Activated effector memory CD4-positive, alpha-beta T cell treated with Interleukin-2 at 50 U/mL for 16 hours (primary cell): Measurements from ENCODE around the gene SREBF2.

Source experiments
- DNase-seq: peaks from one replicate; pipeline ENCODE4 v3.0.0-alpha.2; 2020

SREBF2 gene

DNA sequence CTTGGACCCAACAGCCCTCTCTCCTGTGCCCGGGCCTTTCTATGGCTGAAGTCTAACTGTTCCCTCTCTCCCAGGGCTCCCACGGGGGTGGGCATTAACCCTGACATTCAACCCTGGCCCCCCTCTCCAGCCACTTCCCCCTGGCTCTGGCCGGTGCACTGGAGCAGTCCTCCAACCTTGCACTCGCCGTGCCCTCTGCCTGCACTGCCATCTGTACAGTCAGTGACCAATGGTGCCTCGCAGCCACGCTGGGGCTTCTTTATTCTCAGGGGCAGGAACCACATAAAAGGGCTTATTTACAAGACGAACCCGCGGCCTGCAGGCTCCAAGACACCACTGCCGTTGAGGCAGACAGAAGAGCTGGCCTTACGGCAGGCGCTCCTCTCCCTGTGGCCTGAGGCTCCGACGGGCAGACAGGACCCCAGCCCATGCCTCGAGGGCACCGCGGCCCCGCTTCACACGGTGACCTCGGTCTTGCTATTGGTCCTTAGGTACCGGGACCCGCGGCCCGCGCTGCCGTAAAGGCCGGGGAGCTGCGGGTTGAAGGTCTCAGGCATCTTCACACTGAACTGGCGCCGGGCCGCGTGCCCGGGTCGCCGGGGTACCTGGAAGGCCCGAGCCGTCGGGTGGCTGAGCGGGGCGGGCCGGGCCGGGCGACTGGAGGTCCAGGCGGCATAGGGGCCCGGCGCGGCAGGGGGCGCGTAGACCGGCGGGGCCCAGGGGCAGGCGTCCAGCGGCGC is 76.6 kb downstream of the SREBF2 start:
- no peak for DNase-seq

GRCh38 chr22:41910050-41911000 is 77.4 kb downstream of the SREBF2 start:
- peak; percentile 19 for DNase-seq

GRCh38 chr22:41911001-41911611 is 78.2 kb downstream of the SREBF2 start:
- DNase-seq: no peak

- no peak for DNase-seq
Measured at GRCh38 chr22:41912338-41913039, 79.6 kb downstream of the SREBF2 start.

- DNase-seq: no peak
Measured at GRCh38 chr22:41913040-41913719, 80.3 kb downstream of the SREBF2 start.

- DNase-seq: no peak
Measured at GRCh38 chr22:41913842-41914534, 81.1 kb downstream of the SREBF2 start.

DNA sequence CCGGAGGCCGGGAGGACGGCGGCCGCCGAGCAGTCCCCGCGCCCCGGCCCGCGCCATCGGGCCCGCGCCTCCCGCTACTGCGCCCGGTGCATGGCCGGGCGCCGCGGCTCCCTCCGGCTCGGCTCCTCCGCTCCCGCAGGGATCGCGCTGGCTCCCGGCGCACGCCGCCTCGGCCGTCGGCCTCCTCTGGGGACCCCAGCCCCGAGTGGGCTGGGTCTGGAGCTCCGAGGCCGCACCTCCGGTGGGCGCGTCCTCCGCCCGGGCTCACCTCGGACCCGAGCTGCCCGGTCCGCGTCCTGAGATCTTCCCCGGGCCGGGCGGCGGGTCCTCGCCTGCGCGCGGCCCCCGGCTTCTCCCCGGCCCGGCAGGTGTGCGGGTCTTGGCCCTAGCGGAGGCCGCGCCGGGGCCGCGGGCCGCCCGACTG is 81.7 kb downstream of the SREBF2 start:
- DNase-seq: no peak

DNA sequence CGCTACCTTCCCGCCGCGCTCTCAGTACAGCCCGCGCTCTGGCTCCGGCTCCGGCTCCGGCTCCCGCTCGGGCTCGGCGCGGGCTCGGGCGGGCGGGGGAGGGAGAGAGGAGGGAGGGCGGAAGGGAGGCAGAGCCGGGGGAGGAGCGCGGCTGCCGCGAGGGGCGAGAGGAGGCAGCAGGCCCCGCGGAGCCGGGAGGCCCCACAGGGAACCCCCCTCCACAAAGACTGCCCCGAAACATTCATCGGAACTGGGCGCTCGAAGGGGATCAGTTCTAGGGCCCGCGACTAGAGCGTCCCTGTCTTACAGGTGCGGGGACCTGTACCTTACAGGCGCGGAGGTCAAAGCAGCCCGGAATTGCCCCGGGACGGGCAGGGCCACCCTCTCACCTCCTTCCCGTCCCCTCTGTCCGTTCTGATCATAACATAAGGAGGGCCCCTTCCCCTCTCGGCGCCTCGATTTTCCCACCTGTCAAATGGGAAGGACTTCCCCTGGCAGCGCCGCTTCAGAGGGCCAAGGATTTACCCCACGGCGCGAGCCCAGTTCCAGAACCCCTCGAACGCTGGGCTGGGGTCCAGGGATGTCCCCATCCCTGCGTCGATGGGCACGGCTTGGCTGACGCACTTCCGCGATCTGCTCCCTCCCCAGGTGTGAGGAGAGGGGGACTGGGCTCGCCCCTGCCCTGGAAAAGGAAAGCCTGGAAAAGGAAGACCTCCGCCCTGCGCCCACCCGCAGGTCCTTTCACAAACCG is 82.3 kb downstream of the SREBF2 start, which contains the start of gene SHISA8:
Gene SHISA8 (minus strand): TSS at position 40 of the 751 bp plus-strand sequence. CDS start 407 bp downstream, outside the sequence.
- peak; percentile 43 for DNase-seq

GRCh38 chr22:41915786-41916493 is 83.0 kb downstream of the SREBF2 start:
- no peak for DNase-seq

DNA sequence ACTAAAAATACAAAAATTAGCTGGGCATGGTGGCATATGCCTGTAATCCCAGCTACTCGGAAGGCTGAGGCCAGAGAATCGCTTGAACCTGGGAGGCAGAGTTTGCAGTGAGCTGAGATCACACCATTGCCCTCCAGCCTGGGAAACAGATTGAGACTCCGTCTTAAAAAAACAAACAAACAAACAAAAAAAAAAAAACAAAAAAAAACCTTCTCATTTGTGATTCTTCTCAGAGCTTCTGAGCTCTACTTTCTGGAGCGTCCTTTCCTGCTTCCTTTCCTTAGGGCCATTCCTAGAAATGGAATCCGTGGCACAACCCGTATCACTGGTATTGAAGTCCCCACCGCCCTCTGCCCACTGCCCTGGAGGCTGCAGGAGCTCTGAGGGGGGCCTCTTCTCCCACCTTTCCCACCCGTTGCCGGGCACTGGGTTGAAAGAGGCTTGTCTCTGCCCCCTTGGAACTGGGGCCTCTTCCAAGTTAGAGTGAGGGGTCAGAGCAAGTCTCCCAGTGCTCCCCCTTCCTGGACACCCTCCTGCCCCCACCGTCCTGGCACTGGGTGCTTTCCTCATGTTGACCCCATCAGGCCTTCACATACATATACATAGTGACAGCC is 83.9 kb downstream of the SREBF2 start:
- DNase-seq: no peak

DNA sequence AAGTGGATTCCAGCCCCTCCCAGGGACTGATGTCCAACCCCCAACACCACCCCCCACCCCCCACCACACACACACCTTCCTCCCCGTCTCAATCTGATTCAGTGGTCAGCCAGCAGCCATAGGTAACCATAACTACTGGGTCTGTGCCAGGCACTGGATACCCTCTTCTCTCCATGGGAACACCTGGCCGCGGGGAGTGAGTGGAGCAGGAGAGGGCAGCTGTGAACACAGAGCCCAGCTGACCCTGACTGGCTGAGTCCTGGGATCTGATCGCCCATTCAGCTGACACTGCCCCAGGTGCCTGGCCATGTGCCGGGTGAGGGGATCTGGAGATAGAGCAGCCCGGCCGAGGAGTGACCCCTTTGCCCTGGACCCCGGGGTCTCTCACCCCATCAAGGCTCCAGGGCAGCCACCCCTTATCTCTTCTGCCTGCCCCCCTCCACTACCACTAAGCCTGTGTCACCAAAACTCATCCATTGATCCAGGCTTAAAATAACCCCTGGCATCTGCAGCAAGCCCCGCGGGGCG is 84.5 kb downstream of the SREBF2 start:
- DNase-seq: no peak

DNA sequence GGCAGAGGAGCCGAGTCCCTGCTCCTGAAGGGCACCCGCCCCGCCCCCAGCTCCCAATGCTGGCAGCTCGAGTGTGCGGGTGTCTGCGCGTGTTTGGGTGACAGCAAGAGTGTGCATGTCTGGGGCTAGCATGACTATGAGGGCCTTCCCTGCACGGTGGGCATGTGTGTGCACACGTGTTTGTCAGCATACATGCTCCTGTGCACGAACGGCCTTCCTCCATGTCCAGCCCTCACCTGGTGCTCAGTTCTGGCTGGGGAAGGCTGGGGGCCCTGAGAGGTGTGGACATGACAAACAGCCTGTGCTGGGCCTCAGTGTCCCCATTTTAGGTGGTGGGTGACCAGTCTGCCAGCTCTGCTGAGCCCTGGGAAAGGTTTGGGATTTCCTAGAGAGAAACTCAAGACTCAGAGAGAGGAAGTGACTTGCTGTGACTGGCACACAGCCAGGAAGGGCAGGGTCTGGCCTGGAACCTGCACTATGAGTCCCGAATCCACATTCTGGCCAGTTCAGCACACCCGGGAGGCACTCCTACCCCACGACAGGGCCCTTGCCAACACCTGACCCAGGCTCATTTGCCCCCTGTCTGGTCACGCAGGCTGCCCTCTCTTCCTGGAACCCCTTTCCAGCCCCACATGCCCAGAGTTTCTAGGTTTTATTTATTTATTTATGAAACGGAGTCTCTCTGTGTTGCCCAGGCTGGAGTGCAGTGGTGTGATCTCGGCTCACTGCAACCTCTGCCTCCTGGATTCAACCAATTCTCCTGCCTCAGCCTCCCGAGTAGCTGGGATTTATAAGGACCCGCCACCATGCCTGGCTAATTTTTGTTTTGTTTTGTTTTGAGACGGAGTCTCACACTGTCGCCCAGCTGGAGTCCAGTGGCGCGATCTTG is 85.2 kb downstream of the SREBF2 start:
- no peak for DNase-seq

GRCh38 chr22:41919357-41920224 is 86.7 kb downstream of the SREBF2 start:
- DNase-seq: no peak

DNA sequence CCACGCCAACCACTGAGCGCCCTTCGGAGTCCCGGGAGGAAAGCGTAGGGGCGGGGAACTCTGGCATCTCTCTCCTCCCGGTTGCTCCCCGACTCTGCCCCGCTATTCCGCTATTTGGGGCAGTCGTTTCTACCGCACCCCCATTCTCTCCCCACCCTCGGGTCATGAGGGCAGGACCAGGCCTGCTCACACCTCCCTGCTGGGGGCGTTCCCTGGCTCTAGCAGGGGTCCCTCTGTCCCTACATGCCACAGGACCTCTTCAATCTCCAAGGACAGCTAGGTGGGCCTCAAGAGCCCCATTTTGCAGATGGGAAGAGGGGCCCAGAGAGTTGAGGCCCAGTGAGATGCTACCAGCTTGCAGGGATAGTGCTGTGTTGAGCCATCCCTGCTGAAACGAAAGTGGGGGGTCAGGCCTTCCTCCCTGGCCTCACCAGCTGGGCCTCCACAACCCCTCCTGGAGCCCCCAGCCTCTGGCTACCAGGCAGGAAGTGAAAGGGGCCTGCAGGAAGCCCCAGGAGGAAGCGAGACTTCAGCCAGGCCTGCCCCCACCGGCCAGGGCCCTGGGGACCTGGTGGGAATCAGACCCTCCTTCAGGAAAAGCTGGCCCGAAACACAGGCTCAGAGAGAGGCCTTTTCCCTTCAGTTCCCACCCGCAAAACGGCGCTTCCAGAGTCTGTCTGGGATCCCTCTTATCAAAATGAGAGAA is 87.5 kb downstream of the SREBF2 start:
- DNase-seq: no peak

GRCh38 chr22:41922328-41922727 is 89.4 kb downstream of the SREBF2 start:
- no peak for DNase-seq

DNA sequence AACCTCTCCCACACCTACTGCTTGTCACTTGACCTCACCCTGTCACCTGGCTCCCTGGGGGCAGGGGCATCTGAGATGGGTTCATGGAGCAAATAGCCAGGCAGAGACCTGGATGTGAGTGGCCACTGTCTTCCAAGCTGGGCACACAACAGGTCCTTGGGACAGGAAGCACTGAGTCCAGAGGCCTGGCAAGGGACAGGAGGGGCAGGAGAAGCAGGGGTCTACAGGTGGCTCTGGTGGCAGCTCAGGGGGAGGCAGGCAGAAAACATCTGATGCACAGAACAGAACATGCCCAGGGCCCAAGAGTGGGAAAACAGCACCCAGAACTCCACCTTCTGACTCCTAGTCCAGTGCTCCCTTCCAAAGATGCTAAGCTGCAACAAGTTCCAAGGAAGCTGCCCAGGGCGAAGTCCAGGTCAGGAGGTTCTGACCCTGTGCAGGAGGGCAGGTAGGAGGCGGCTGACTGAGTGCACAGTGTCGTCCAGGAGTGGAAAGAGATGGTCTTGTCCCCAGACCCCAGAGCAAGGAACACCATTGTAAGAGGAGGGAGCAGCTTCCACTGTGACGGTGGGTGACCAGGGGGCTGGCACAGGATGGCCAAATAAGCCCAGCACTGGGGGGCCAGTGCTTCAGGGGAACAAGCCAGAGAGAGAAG is 90.2 kb downstream of the SREBF2 start:
- DNase-seq: no peak
